Pancreas (tissue), 10 donors: Measurements from ENCODE around the gene RGMB. TPM values are rescaled to one million over a fixed set of nuclear protein-coding genes. Genes with fewer than 3 reads are reported as not detected.

Source experiments
- ATAC-seq, 4 donors: fragments of 200-7000 bp; cut with Tn5 transposase; one replicate each; pipeline versions ENCODE4 v1.8.0 to v1.9.1; 2020; ENCODE audit warnings: mild to moderate bottlenecking in 4 of 4, moderate library complexity in 4 of 4
- DNase-seq, 6 donors: peaks; one replicate each; pipeline ENCODE4 v3.0.0-alpha.2; 2020
- FAIRE-seq: peaks from 2 replicates; lab custom pipeline; 2012; peaks lifted over from hg19 to GRCh38; lab: Jason Lieb, UNC
- H3K27ac ChIP-seq, 4 donors: fragments of 200-600 bp; sonication (generic); 1 replicate in 3 of 4; 2 replicates in 1 of 4; pipeline versions ENCODE4 v1.5.0 to v1.8.0; 2020
- H3K27me3 ChIP-seq, 4 donors: fragments of 200-600 bp; one replicate each; pipeline ENCODE4 v1.8.0; 2021
- H3K36me3 ChIP-seq, 3 donors: fragments of 200-600 bp; sonication (generic) in 1 of 3; one replicate each; pipeline versions ENCODE4 v1.5.0 to v1.8.0; 2020 to 2021
- H3K4me1 ChIP-seq, 3 donors: fragments of 200-600 bp; one replicate each; pipeline ENCODE4 v1.8.0; 2021
- H3K4me3 ChIP-seq, 4 donors: fragments of 200-600 bp; sonication (generic) in 2 of 4; one replicate each; pipeline versions ENCODE4 v1.5.0 to v1.8.0; 2020 to 2021
- H3K9me3 ChIP-seq, 4 donors: fragments of 200-600 bp; one replicate each; pipeline ENCODE4 v1.8.0; 2021
- WGBS, 2 donors: extraction: QIAGEN DNeasy Blood & Tissue Kit; methylation state at CpG; one replicate each; pipeline ENCODE4 v1.1.7; 2013; 5-methylcytosine and 5-hydroxymethylcytosine counted together
- intact Hi-C, 3 donors: fragments of 100-400 bp; cut with DNase I; formaldehyde crosslinking; loops; one replicate each; pipeline versions ENCODE4 v1.11.1 to v1.14.2; 2022
- polyA plus RNA-seq, 2 donors: library from polyadenylated mRNA; stranded (reverse); fragments of 200-250 nt; gene quantifications; one replicate each; pipeline ENCODE4 v1.2.3, GENCODE V29; 2013
- total RNA-seq, 6 donors: library from RNA; stranded (reverse); fragmentation: NEBNext Ultra II Directional in 4 of 6; extraction: Animal tissue kit (Norgen Biotek cat#: 25700) in 4 of 6; gene quantifications; one replicate each; pipeline versions ENCODE4 v1.2.1 to v1.2.4, GENCODE V29; 2021 to 2023
- TF ChIP-seq, protein P1 (sequence below), 4 donors: fragments of 200-600 bp; sonication (generic) in 3 of 4; IDR thresholded peaks; one replicate each; pipeline versions ENCODE4 v1.5.0 to v1.8.0; 2021; ENCODE audit warnings: antibody characterized with exemption in 4 of 4
- donor health status: healthy with polysubstance abuse.
- donor health status: DM: no; HTN: no; CAD: no; lungs with moderate emphysema.
- donor health status: DM: no; HTN: no; CAD: no.
- donor health status: control.
- donor health status: control.
- donor health status: Bipolar disorder and iron deficiency.
- donor health status: DM: yes; HTN: yes; CAD: no.
- donor health status: DM: no; HTN: no; CAD: no.
- donor health status: DM: no; HTN: no; CAD: no.
- donor health status: DM: yes; HTN: yes; CAD: no.

Gene RGMB
- total and polyA plus RNA-seq, 8 donors = 2.7 to 15.3 (median 8.6) TPM

DNA sequence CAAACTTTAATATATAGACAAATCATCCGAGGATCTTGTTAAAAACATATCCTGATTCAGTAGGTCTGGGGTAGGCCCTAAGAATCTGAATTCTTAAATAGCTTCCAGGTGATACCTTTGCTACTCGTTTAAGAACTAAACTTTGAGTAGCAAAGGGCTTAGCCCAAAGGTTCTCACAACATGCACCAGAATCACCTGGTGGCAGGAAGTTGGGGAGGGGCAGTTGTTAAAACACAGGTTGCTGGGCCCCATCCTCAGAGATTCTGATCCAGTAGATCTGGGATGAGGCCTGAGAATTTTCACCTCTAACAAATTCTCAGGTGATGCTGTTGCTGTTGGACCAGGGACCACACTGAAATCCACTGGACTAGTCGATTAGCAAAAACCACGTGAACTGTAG lies 20.0 kb upstream of the RGMB start:
- DNase-seq = no peak

DNA sequence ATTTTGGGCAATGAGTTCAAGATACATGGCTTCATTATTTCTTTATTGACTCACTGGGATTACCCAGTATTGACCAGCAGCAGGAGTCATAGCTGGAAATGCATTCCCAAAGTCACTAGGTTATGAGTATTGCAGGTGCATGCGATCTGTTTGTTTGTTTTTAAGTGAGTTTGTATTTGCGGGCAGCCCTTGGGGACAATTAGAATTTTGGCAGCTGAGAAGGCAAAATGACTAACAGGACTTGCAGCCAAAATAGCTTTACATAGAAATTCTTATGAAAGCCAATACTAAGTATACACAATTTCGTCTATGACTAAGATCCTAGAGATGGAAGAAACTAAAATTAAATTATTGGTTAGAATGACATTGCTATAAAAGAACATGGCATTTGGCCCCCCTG lies 18.1 kb upstream of the RGMB start:
- Histone ChIP-seq H3K36me3 (no peaks in the 10 kb centered on the region), H3K9me3 (no peaks in the 10 kb centered on the region), H3K4me1 (no peaks in the 10 kb centered on the region), H3K4me3 (no peak overlapping the region), H3K27ac (no peak overlapping the region), H3K27me3 (no peaks in the 10 kb centered on the region)
- TF ChIP-seq, protein P1, sequence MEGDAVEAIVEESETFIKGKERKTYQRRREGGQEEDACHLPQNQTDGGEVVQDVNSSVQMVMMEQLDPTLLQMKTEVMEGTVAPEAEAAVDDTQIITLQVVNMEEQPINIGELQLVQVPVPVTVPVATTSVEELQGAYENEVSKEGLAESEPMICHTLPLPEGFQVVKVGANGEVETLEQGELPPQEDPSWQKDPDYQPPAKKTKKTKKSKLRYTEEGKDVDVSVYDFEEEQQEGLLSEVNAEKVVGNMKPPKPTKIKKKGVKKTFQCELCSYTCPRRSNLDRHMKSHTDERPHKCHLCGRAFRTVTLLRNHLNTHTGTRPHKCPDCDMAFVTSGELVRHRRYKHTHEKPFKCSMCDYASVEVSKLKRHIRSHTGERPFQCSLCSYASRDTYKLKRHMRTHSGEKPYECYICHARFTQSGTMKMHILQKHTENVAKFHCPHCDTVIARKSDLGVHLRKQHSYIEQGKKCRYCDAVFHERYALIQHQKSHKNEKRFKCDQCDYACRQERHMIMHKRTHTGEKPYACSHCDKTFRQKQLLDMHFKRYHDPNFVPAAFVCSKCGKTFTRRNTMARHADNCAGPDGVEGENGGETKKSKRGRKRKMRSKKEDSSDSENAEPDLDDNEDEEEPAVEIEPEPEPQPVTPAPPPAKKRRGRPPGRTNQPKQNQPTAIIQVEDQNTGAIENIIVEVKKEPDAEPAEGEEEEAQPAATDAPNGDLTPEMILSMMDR (IDR thresholded peaks at IDR 0.05) = no peak
- FAIRE-seq (no peak), DNase-seq (no peak), ATAC-seq (no peak)
- 67 to 78% methylated on average over 3 of the region's 3 CpGs for WGBS, 2 donors
- intact Hi-C loops = no loop called here

More for the DNA sequence above, 20.0 kb upstream of the RGMB start:
- intact Hi-C loops = no loop called here
- FAIRE-seq (no peak), ATAC-seq (no peak)
- no peak overlapping the region for H3K27ac ChIP-seq
- no peaks in the 10 kb centered on the region for H3K36me3 ChIP-seq
- 72 to 80% methylated on average over 4 of the region's 4 CpGs for WGBS, 2 donors
- H3K4me1 ChIP-seq = no peaks in the 10 kb centered on the region
- H3K4me3 ChIP-seq = no peak overlapping the region
- no peaks in the 10 kb centered on the region for H3K27me3 ChIP-seq
- TF ChIP-seq, protein P1 (IDR thresholded peaks at IDR 0.05) = no peak
- H3K9me3 ChIP-seq = no peaks in the 10 kb centered on the region

GRCh38 chr5:98757978-98758377 lies 15.5 kb upstream of the RGMB start:
- no peak overlapping the region for H3K27ac ChIP-seq
- FAIRE-seq (no peak), ATAC-seq (no peak), DNase-seq (no peak)
- H3K27me3 ChIP-seq = no peaks in the 10 kb centered on the region
- H3K9me3 ChIP-seq = no peaks in the 10 kb centered on the region
- H3K4me1 ChIP-seq = no peaks in the 10 kb centered on the region
- WGBS, 2 donors = 85 to 88% methylated on average over 2 of the region's 2 CpGs
- intact Hi-C loops = no loop called here
- no peak overlapping the region for H3K4me3 ChIP-seq
- H3K36me3 ChIP-seq = no peaks in the 10 kb centered on the region
- TF ChIP-seq, protein P1 (IDR thresholded peaks at IDR 0.05) = no peak

DNA sequence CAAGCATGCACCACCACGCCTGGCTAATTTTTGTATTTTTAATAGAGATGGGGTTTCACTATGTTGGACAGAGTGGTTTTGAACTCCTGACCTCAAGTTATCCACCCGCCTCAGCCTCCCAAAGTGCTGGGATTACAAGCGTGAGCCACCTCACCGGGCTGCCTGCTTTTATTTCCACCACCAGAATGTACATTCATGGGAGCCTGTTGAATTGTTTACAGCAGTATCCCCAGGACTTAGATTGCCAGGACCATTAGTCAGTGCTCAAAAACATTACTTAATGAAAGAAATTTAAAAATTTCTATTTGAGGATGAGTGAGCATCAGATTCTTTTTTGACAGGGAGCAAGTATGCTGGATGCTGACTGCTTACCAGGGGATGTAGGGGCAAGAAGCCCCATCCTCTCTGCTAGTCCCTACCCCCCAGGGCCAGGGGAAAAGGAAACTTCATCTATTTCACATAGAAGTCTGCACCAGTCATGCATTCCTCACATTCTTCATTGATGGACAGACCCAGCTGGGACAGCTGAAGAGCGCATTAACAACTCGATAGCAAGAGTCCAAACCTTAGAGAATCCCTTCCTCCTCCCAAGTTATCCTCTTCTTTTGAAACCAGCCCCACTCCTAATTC lies 10.3 kb upstream of the RGMB start:
- Histone ChIP-seq H3K27me3 (peaks cover 0 to 3% (median 0%) of the 10 kb centered on the region in 4 donors), H3K9me3 (no peaks in the 10 kb centered on the region), H3K4me3 (no peak overlapping the region), H3K36me3 (no peaks in the 10 kb centered on the region), H3K27ac (no peak overlapping the region), H3K4me1 (no peaks in the 10 kb centered on the region)
- no peak for DNase-seq
- ATAC-seq = no peak
- WGBS, 2 donors = 81 to 88% methylated on average over 6 of the region's 6 CpGs
- no peak for FAIRE-seq
- intact Hi-C loops = no loop called here
- TF ChIP-seq, protein P1 (IDR thresholded peaks at IDR 0.05) = no peak

DNA sequence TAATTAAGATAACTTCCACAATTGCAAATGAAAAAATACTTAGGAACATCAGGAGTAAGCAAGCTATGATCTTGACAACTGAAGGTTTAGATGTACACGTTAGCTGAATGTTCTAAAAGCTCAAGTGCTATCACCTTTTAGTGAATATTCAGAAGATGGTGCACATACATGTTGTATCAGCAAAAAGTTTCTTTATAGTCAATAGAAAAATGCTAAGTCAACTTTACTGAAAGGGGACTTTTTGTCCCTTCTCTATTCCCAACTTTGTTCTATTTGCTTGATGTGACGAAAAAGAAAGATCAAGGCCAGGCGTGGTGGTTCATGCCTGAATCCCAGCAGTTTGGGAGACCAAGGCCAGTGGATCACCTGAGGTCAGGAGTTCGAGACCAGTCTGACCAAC lies 7.6 kb upstream of the RGMB start:
- Histone ChIP-seq H3K36me3 (no peaks in the 10 kb centered on the region), H3K27me3 (peaks cover 0 to 3% (median 0%) of the 10 kb centered on the region in 4 donors), H3K9me3 (no peaks in the 10 kb centered on the region), H3K4me1 (no peaks in the 10 kb centered on the region), H3K27ac (no peak overlapping the region), H3K4me3 (no peak overlapping the region)
- ATAC-seq = no peak
- DNase-seq = no peak
- FAIRE-seq = no peak
- WGBS, 2 donors = 87 to 95% methylated on average over 4 of the region's 4 CpGs
- intact Hi-C loops = no loop called here
- TF ChIP-seq, protein P1 (IDR thresholded peaks at IDR 0.05) = no peak
